ENCODE results near the gene GUCA2B.

Gene GUCA2B

GRCh38 chr1:42189931-42190853 lies 37.0 kb downstream of the GUCA2B start:
- H3K27ac ChIP-seq (ENCODE audit: low read length) = no peak overlapping the region
- H3K27me3 ChIP-seq (ENCODE audit: control insufficient read depth in 1 of 2, insufficient read depth in 2 of 2, low read length in 2 of 2) = no peaks in the 10 kb centered on the region
- H3K4me3 ChIP-seq (ENCODE audit: low read length in 2 of 2) = no peak overlapping the region
- H3K36me3 ChIP-seq (ENCODE audit: control insufficient read depth in 2 of 2, insufficient read depth in 2 of 2, low read length in 2 of 2) = peaks cover 5 to 28% of the 10 kb centered on the region in 2 donors
- H3K4me1 ChIP-seq (ENCODE audit: control insufficient read depth, insufficient read depth, low read length) = no peaks in the 10 kb centered on the region
- H3K9ac ChIP-seq (ENCODE audit: low read length in 2 of 2) = no peak overlapping the region
- no peaks in the 10 kb centered on the region for H3K9me3 ChIP-seq (ENCODE audit: control insufficient read depth in 2 of 2, low read length in 2 of 2)

GRCh38 chr1:42191319-42191718 lies 38.1 kb downstream of the GUCA2B start:
- Histone ChIP-seq H3K9ac (ENCODE audit: low read length in 2 of 2) (no peak overlapping the region), H3K36me3 (ENCODE audit: control insufficient read depth in 2 of 2, insufficient read depth in 2 of 2, low read length in 2 of 2) (peaks cover 11 to 29% of the 10 kb centered on the region in 2 donors), H3K27ac (ENCODE audit: low read length) (no peak overlapping the region), H3K9me3 (ENCODE audit: control insufficient read depth in 2 of 2, low read length in 2 of 2) (no peaks in the 10 kb centered on the region), H3K4me1 (ENCODE audit: control insufficient read depth, insufficient read depth, low read length) (no peaks in the 10 kb centered on the region), H3K27me3 (ENCODE audit: control insufficient read depth in 1 of 2, insufficient read depth in 2 of 2, low read length in 2 of 2) (no peaks in the 10 kb centered on the region), H3K4me3 (ENCODE audit: low read length in 2 of 2) (no peak overlapping the region)

GRCh38 chr1:42192106-42192505 lies 38.9 kb downstream of the GUCA2B start:
- H3K27me3 ChIP-seq (ENCODE audit: control insufficient read depth in 1 of 2, insufficient read depth in 2 of 2, low read length in 2 of 2) = no peaks in the 10 kb centered on the region
- H3K36me3 ChIP-seq (ENCODE audit: control insufficient read depth in 2 of 2, insufficient read depth in 2 of 2, low read length in 2 of 2) = peaks cover 11 to 32% of the 10 kb centered on the region in 2 donors
- H3K9me3 ChIP-seq (ENCODE audit: control insufficient read depth in 2 of 2, low read length in 2 of 2) = no peaks in the 10 kb centered on the region
- H3K9ac ChIP-seq (ENCODE audit: low read length in 2 of 2) = no peak overlapping the region
- no peak overlapping the region for H3K4me3 ChIP-seq (ENCODE audit: low read length in 2 of 2)
- no peak overlapping the region for H3K27ac ChIP-seq (ENCODE audit: low read length)
- no peaks in the 10 kb centered on the region for H3K4me1 ChIP-seq (ENCODE audit: control insufficient read depth, insufficient read depth, low read length)

GRCh38 chr1:42195841-42196240 lies 42.6 kb downstream of the GUCA2B start:
- peaks cover 11 to 14% of the 10 kb centered on the region in 2 donors for H3K36me3 ChIP-seq (ENCODE audit: control insufficient read depth in 2 of 2, insufficient read depth in 2 of 2, low read length in 2 of 2)
- H3K27ac ChIP-seq (ENCODE audit: low read length) = no peak overlapping the region
- H3K4me3 ChIP-seq (ENCODE audit: low read length in 2 of 2) = no peak overlapping the region
- H3K9me3 ChIP-seq (ENCODE audit: control insufficient read depth in 2 of 2, low read length in 2 of 2) = no peaks in the 10 kb centered on the region
- H3K9ac ChIP-seq (ENCODE audit: low read length in 2 of 2) = no peak overlapping the region
- no peaks in the 10 kb centered on the region for H3K4me1 ChIP-seq (ENCODE audit: control insufficient read depth, insufficient read depth, low read length)
- H3K27me3 ChIP-seq (ENCODE audit: control insufficient read depth in 1 of 2, insufficient read depth in 2 of 2, low read length in 2 of 2) = no peaks in the 10 kb centered on the region

GRCh38 chr1:42198251-42198650 lies 45.0 kb downstream of the GUCA2B start:
- H3K4me1 ChIP-seq (ENCODE audit: control insufficient read depth, insufficient read depth, low read length) = no peaks in the 10 kb centered on the region

GRCh38 chr1:42201986-42202385 lies 48.8 kb downstream of the GUCA2B start:
- no peak overlapping the region for H3K9ac ChIP-seq (ENCODE audit: low read length in 2 of 2)
- no peak overlapping the region for H3K4me3 ChIP-seq (ENCODE audit: low read length in 2 of 2)
- H3K4me1 ChIP-seq (ENCODE audit: control insufficient read depth, insufficient read depth, low read length) = no peaks in the 10 kb centered on the region
- no peaks in the 10 kb centered on the region for H3K9me3 ChIP-seq (ENCODE audit: control insufficient read depth in 2 of 2, low read length in 2 of 2)
- peaks cover 0 to 7% of the 10 kb centered on the region in 2 donors for H3K36me3 ChIP-seq (ENCODE audit: control insufficient read depth in 2 of 2, insufficient read depth in 2 of 2, low read length in 2 of 2)
- no peak overlapping the region for H3K27ac ChIP-seq (ENCODE audit: low read length)
- no peaks in the 10 kb centered on the region for H3K27me3 ChIP-seq (ENCODE audit: control insufficient read depth in 1 of 2, insufficient read depth in 2 of 2, low read length in 2 of 2)

More at GRCh38 chr1:42198251-42198650, 45.0 kb downstream of the GUCA2B start:
- no peaks in the 10 kb centered on the region for H3K9me3 ChIP-seq (ENCODE audit: control insufficient read depth in 2 of 2, low read length in 2 of 2)
- no peak overlapping the region for H3K27ac ChIP-seq (ENCODE audit: low read length)
- H3K36me3 ChIP-seq (ENCODE audit: control insufficient read depth in 2 of 2, insufficient read depth in 2 of 2, low read length in 2 of 2) = peaks cover 6 to 10% of the 10 kb centered on the region in 2 donors
- H3K27me3 ChIP-seq (ENCODE audit: control insufficient read depth in 1 of 2, insufficient read depth in 2 of 2, low read length in 2 of 2) = no peaks in the 10 kb centered on the region
- no peak overlapping the region for H3K4me3 ChIP-seq (ENCODE audit: low read length in 2 of 2)
- no peak overlapping the region for H3K9ac ChIP-seq (ENCODE audit: low read length in 2 of 2)
